IMR-90 (cell line): Measurements from ENCODE around the gene HHIPL1. TPM values are rescaled to one million over a fixed set of nuclear protein-coding genes. Genes with fewer than 3 reads are reported as not detected.

Source experiments
- ATAC-seq: fragments of 200-7000 bp; cut with Tn5 transposase; 2 replicates; pipeline ENCODE4 v1.9.1; 2020; ENCODE audit warnings: low read depth, mild to moderate bottlenecking, moderate library complexity
- BruUV-seq: library from RNA; stranded (reverse); fragments of 400-500 nt; replicated peaks from 2 replicates; lab custom pipeline; 2021; lab: Mats Ljungman, UMichigan
- CTCF ChIA-PET: fragments of 300-600 bp; formaldehyde crosslinking; extraction: SDS; loops from one replicate; lab custom pipeline; 2021; ENCODE audit warnings: antibody characterized with exemption; lab: Yijun Ruan, JAX
- POLR2A ChIA-PET: fragments of 300-600 bp; sonication (Branson Sonifier 250); formaldehyde crosslinking; loops from one replicate; lab custom pipeline; 2022; ENCODE audit warnings: antibody characterized with exemption; ENCODE audit not compliant: unreplicated experiment; lab: Charles Lee
- DNase-seq: peaks from one replicate; pipeline ENCODE4 v3.0.0; 2013
- H2AFZ ChIP-seq: replicated peaks from 2 replicates; pipeline ENCODE3; 2013; ENCODE audit warnings: low read length, mild to moderate bottlenecking; ENCODE audit not compliant: poor library complexity
- H2AK5ac ChIP-seq: 2 replicates; pipeline ENCODE4 v1.6.1; 2013; ENCODE audit warnings: low read depth, low read length, inconsistent platforms
- H2AK9ac ChIP-seq: replicated peaks from 2 replicates; pipeline ENCODE3; 2013; ENCODE audit warnings: mild to moderate bottlenecking, low read depth, low read length, moderate library complexity; ENCODE audit not compliant: poor library complexity
- H2BK120ac ChIP-seq: 2 replicates; pipeline ENCODE4 v1.6.1; 2013; ENCODE audit warnings: low read depth, low read length, inconsistent platforms
- H2BK15ac ChIP-seq: 3 replicates; pipeline ENCODE4 v1.6.1; 2013; ENCODE audit warnings: low read depth, low read length, inconsistent platforms
- H2BK20ac ChIP-seq: 2 replicates; pipeline ENCODE4 v1.6.1; 2013; ENCODE audit warnings: low read depth, mild to moderate bottlenecking, inconsistent platforms, low read length, moderate library complexity
- H2BK5ac ChIP-seq: 2 replicates; pipeline ENCODE4 v1.6.1; 2013; ENCODE audit warnings: mild to moderate bottlenecking, low read depth, low read length, inconsistent platforms; ENCODE audit not compliant: poor library complexity, severe bottlenecking
- H3K14ac ChIP-seq: replicated peaks from 2 replicates; pipeline ENCODE4 v1.6.1; 2013; ENCODE audit warnings: low read depth, low read length, inconsistent platforms
- H3K18ac ChIP-seq: 2 replicates; pipeline ENCODE4 v1.6.1; 2013; ENCODE audit warnings: low read depth, low read length, control low read depth
- H3K23ac ChIP-seq: 2 replicates; pipeline ENCODE4 v1.6.1; 2013; ENCODE audit warnings: low read depth, low read length, inconsistent platforms
- H3K27ac ChIP-seq: 2 replicates; pipeline ENCODE4 v1.5.1; 2013; ENCODE audit warnings: mild to moderate bottlenecking, control low read depth, low read length; ENCODE audit not compliant: insufficient read depth
- H3K27me3 ChIP-seq: 2 replicates; pipeline ENCODE4 v1.6.1; 2013; ENCODE audit warnings: low read length; ENCODE audit not compliant: control insufficient read depth, insufficient read depth
- H3K36me3 ChIP-seq: 2 replicates; pipeline ENCODE4 v1.6.1; 2013; ENCODE audit warnings: low read length, mixed read lengths; ENCODE audit not compliant: control insufficient read depth, insufficient read depth
- H3K4ac ChIP-seq: 2 replicates; pipeline ENCODE4 v1.6.1; 2013; ENCODE audit warnings: low read depth, low read length, inconsistent platforms
- H3K4me1 ChIP-seq: 2 replicates; pipeline ENCODE4 v1.6.1; 2013; ENCODE audit warnings: low read length, mixed read lengths; ENCODE audit not compliant: control insufficient read depth, insufficient read depth
- H3K4me2 ChIP-seq: 2 replicates; pipeline ENCODE4 v1.6.1; 2013; ENCODE audit warnings: low read depth, mild to moderate bottlenecking, control low read depth, low read length, moderate library complexity
- H3K4me3 ChIP-seq: 2 replicates; pipeline ENCODE4 v1.5.1; 2013; ENCODE audit warnings: low read depth, mild to moderate bottlenecking, control low read depth, low read length, moderate library complexity; ENCODE audit not compliant: insufficient read depth
- H3K56ac ChIP-seq: 2 replicates; pipeline ENCODE4 v1.6.1; 2013; ENCODE audit warnings: low read length, inconsistent platforms; ENCODE audit not compliant: insufficient read depth; ENCODE audit errors: extremely low read depth
- H3K79me1 ChIP-seq, 2 experiments: 2 replicates each; pipeline ENCODE4 v1.6.1; 2013; ENCODE audit warnings: low read length in 2 of 2, inconsistent platforms in 1 of 2, low read depth in 1 of 2
- H3K9ac ChIP-seq: 2 replicates; pipeline ENCODE4 v1.6.1; 2013; ENCODE audit warnings: low read depth, low read length, control low read depth
- H3K9me1 ChIP-seq: 2 replicates; pipeline ENCODE4 v1.6.1; 2013; ENCODE audit warnings: low read length, inconsistent platforms; ENCODE audit not compliant: insufficient read depth
- H3K9me3 ChIP-seq: 2 replicates; pipeline ENCODE4 v1.6.1; 2013; ENCODE audit warnings: low read length; ENCODE audit not compliant: control insufficient read depth, insufficient read depth
- H4K20me1 ChIP-seq: 2 replicates; pipeline ENCODE4 v1.6.1; 2013; ENCODE audit warnings: low read length, inconsistent platforms; ENCODE audit not compliant: insufficient read depth
- H4K5ac ChIP-seq: 2 replicates; pipeline ENCODE4 v1.6.1; 2013; ENCODE audit warnings: mild to moderate bottlenecking, low read depth, low read length, control low read depth
- H4K8ac ChIP-seq, 2 experiments: 2 replicates each; pipeline ENCODE4 v1.6.1; 2013; ENCODE audit warnings: low read depth in 2 of 2, low read length in 2 of 2, control low read depth in 1 of 2, inconsistent platforms in 1 of 2
- H4K91ac ChIP-seq: 2 replicates; pipeline ENCODE4 v1.6.1; 2013; ENCODE audit warnings: low read depth, low read length, inconsistent platforms; ENCODE audit not compliant: insufficient read depth
- CEBPB ChIP-seq: IDR thresholded peaks from 2 replicates; pipeline ENCODE4 v1.6.1; 2012; ENCODE audit warnings: low read depth, low read length, improper control_type of control experiment
- CHD1 ChIP-seq: IDR thresholded peaks from 2 replicates; pipeline ENCODE4 v1.6.1; 2012; ENCODE audit warnings: low read depth, low read length, improper control_type of control experiment
- FOS ChIP-seq: fragments of 150-350 bp; IDR thresholded peaks from 2 replicates; pipeline ENCODE4 v1.6.1; 2016; ENCODE audit warnings: low read depth, low read length
- MAFK ChIP-seq: IDR thresholded peaks from 2 replicates; pipeline ENCODE4 v1.6.1; 2012; ENCODE audit warnings: low read depth, low read length, improper control_type of control experiment
- MAZ ChIP-seq: IDR thresholded peaks from 2 replicates; pipeline ENCODE4 v1.6.1; 2012; ENCODE audit warnings: low read depth, mild to moderate bottlenecking, low read length, improper control_type of control experiment, moderate library complexity, borderline replicate concordance
- NFE2L2 ChIP-seq: fragments of 150-350 bp; IDR thresholded peaks from 2 replicates; pipeline ENCODE4 v1.6.1; 2016; ENCODE audit warnings: low read depth, mild to moderate bottlenecking, low read length
- POLR2A ChIP-seq: IDR thresholded peaks from 2 replicates; pipeline ENCODE4 v1.6.1; 2012; ENCODE audit warnings: mild to moderate bottlenecking, low read depth, low read length
- RAD21 ChIP-seq: IDR thresholded peaks from 2 replicates; pipeline ENCODE4 v1.6.1; 2012; ENCODE audit warnings: low read length, improper control_type of control experiment
- RCOR1 ChIP-seq: IDR thresholded peaks from 2 replicates; pipeline ENCODE4 v1.6.1; 2012; ENCODE audit warnings: mild to moderate bottlenecking, low read length, improper control_type of control experiment; ENCODE audit not compliant: insufficient replicate concordance
- RFX5 ChIP-seq: IDR thresholded peaks from 2 replicates; pipeline ENCODE4 v1.8.0; 2012; ENCODE audit warnings: low read depth, mild to moderate bottlenecking, low read length, moderate library complexity
- WGBS, 2 experiments: methylation state at CpG; one replicate each; pipeline versions ENCODE4 v1.1.5 to v1.1.7; 2013; ENCODE audit warnings: missing lambda C conversion rate in 2 of 2; ENCODE audit not compliant: insufficient read length in 1 of 2; ENCODE audit errors: extremely low coverage in 2 of 2; 5-methylcytosine and 5-hydroxymethylcytosine counted together
- dilution Hi-C: fragments of 300-500 bp; cut with HindIII; formaldehyde crosslinking; loops from one replicate; pipeline ENCODE4 v1.14.3; 2018; ENCODE audit warnings: low sequenced_read_pairs; ENCODE audit not compliant: unreplicated experiment
- in situ Hi-C: fragments of 300-500 bp; cut with MboI; formaldehyde crosslinking; loops from 3 replicates; pipeline ENCODE4 v1.14.3; 2019; ENCODE audit warnings: low sequenced_read_pairs, inconsistent platforms, mixed read lengths
- intact Hi-C: fragments of 100-400 bp; cut with micrococcal nuclease; formaldehyde crosslinking; loops from 2 replicates; pipeline ENCODE4 v1.10.0; 2022
- polyA plus RNA-seq, 3 experiments: library from polyadenylated mRNA; depleted of rRNA; stranded (reverse); fragments of >200 nt; gene quantifications; 2 replicates each; pipeline ENCODE4 v1.2.3, GENCODE V29; 2012; ENCODE audit warnings: low replicate concordance in 1 of 3
- total RNA-seq: library from RNA; depleted of rRNA; stranded (reverse); fragments of >200 nt; gene quantifications from 2 replicates; pipeline ENCODE4 v1.2.3, GENCODE V29; 2012
- TF ChIP-seq, protein P1 (sequence below): fragments of 150-350 bp; IDR thresholded peaks from 2 replicates; pipeline ENCODE4 v1.6.1; 2016; ENCODE audit warnings: low read depth, mild to moderate bottlenecking, low read length, moderate library complexity, borderline replicate concordance

The HHIPL1 gene
- total and polyA plus RNA-seq, 2 of the 4 experiments (the other 2 are of a cell fraction): 0.65 to 0.72 TPM

DNA sequence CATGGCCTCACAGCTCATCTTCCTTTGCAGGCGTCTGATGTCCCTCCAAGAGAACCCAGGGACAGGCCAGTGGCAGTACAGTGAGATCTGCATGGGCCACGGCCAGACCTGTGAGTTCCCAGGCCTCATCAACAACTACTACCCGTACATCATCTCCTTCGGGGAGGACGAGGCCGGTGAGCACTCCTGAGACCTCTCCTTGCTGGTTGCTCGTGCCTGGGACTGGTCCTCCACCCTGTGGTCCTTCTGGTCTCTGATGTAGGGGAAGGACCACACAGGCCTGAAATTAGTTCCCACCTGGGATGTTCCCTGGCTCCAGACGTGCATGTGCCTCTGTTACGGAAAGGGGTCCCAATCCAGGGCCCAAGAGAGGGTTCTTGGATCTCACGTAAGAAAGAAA, 17.9 kb downstream of the HHIPL1 start:
- no peak for ATAC-seq
- H2BK20ac ChIP-seq: no peak overlapping the region
- ChIA-PET CTCF (no interaction called here), POLR2A (no interaction called here)
- no peaks in the 10 kb centered on the region for H3K36me3 ChIP-seq
- no peaks in the 10 kb centered on the region for H3K9me3 ChIP-seq
- H3K79me1 ChIP-seq: no peaks in the 10 kb centered on the region
- TF ChIP-seq CHD1: no peak
- TF ChIP-seq MAFK: no peak
- TF ChIP-seq RFX5: no peak
- TF ChIP-seq NFE2L2: no peak
- TF ChIP-seq POLR2A: no peak
- TF ChIP-seq RAD21: no peak
- TF ChIP-seq MAZ: no peak
- TF ChIP-seq, protein P1, sequence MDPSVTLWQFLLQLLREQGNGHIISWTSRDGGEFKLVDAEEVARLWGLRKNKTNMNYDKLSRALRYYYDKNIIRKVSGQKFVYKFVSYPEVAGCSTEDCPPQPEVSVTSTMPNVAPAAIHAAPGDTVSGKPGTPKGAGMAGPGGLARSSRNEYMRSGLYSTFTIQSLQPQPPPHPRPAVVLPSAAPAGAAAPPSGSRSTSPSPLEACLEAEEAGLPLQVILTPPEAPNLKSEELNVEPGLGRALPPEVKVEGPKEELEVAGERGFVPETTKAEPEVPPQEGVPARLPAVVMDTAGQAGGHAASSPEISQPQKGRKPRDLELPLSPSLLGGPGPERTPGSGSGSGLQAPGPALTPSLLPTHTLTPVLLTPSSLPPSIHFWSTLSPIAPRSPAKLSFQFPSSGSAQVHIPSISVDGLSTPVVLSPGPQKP: no peak
- TF ChIP-seq CEBPB: no peak
- no peak for TF ChIP-seq FOS
- no peak for TF ChIP-seq RCOR1
- H2AK5ac ChIP-seq: no peak overlapping the region
- in situ Hi-C loops: no loop called here
- 60% methylated on average over 1 of the region's 10 CpGs; no CpG with 5 or more reads in 1 of the 2 experiments for WGBS, 2 experiments
- H4K20me1 ChIP-seq: no peaks in the 10 kb centered on the region
- no peak for DNase-seq
- H3K56ac ChIP-seq: no peak overlapping the region
- peaks cover 10% of the 10 kb centered on the region; the same call in 1 of the 2 replicates for H3K9me1 ChIP-seq
- no peak overlapping the region for H3K4me3 ChIP-seq
- H2BK5ac ChIP-seq: no peak overlapping the region
- intact Hi-C loops: no loop called here
- H3K4me1 ChIP-seq: peaks cover 3% of the 10 kb centered on the region; the same call in 1 of the 2 replicates
- no peak overlapping the region for H3K4me2 ChIP-seq
- H3K27ac ChIP-seq: no peak overlapping the region
- no peak overlapping the region for H2AK9ac ChIP-seq
- BruUV-seq: no TSS peak
- no peak overlapping the region for H3K23ac ChIP-seq
- no peak overlapping the region for H3K4ac ChIP-seq
- H3K14ac ChIP-seq: no peak overlapping the region
- no peak overlapping the region for H4K5ac ChIP-seq
- no peak overlapping the region for H3K18ac ChIP-seq
- dilution Hi-C loops: no loop called here
- no peak overlapping the region for H2AFZ ChIP-seq
- no peak overlapping the region for H4K8ac ChIP-seq
- no peak overlapping the region for H3K9ac ChIP-seq
- H3K27me3 ChIP-seq: peaks cover 37% of the 10 kb centered on the region
- no peak overlapping the region for H2BK120ac ChIP-seq
- H4K91ac ChIP-seq: no peak overlapping the region
- H2BK15ac ChIP-seq: no peak overlapping the region
